GM12872 (cell line): ENCODE measurements around the gene IFNLR1.

ENCODE experiments used
- TF ChIP-seq, protein P1 (sequence below): IDR thresholded peaks from 3 replicates; pipeline ENCODE4 v1.5.1; 2011; ENCODE audit warnings: low read depth, mild to moderate bottlenecking, low read length, moderate library complexity; ENCODE audit not compliant: insufficient read depth

IFNLR1 gene

DNA sequence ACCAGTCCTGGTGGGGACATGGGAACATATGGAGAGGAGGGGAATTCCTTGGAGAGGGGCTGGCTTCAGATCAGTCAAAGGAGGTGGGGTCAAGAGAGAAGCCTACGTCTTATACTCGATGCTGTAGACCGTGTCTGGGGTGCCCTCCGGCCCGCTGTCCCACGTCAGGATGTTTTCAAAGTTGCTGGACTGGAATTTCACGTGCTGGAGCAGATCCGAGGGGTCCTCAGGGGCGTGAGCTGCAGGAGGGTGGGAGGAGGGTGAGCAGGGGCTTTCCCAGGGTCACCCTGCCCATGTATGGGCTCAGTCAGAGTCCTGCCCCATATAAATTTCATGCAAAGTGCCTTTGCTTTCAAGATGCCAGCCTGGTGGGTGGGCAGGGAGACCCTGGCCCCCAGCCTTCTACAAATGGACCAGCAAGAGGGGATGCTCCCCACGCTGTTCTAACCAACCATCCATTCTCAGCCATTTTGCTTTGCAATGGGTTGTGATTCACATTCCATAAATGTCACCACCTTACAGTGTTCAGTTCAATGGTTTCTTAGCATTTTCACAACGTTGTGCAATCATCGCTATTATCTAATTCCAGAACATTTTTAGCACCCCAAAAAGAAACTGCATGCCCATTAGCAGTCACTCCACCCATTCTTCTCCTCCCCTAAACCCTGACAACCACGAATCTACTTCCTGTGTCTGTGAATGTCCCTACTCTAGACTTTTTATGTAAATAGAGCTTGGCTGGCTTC is 48.4 kb downstream of the IFNLR1 start:
- TF ChIP-seq, protein P1, sequence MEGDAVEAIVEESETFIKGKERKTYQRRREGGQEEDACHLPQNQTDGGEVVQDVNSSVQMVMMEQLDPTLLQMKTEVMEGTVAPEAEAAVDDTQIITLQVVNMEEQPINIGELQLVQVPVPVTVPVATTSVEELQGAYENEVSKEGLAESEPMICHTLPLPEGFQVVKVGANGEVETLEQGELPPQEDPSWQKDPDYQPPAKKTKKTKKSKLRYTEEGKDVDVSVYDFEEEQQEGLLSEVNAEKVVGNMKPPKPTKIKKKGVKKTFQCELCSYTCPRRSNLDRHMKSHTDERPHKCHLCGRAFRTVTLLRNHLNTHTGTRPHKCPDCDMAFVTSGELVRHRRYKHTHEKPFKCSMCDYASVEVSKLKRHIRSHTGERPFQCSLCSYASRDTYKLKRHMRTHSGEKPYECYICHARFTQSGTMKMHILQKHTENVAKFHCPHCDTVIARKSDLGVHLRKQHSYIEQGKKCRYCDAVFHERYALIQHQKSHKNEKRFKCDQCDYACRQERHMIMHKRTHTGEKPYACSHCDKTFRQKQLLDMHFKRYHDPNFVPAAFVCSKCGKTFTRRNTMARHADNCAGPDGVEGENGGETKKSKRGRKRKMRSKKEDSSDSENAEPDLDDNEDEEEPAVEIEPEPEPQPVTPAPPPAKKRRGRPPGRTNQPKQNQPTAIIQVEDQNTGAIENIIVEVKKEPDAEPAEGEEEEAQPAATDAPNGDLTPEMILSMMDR: no peak

DNA sequence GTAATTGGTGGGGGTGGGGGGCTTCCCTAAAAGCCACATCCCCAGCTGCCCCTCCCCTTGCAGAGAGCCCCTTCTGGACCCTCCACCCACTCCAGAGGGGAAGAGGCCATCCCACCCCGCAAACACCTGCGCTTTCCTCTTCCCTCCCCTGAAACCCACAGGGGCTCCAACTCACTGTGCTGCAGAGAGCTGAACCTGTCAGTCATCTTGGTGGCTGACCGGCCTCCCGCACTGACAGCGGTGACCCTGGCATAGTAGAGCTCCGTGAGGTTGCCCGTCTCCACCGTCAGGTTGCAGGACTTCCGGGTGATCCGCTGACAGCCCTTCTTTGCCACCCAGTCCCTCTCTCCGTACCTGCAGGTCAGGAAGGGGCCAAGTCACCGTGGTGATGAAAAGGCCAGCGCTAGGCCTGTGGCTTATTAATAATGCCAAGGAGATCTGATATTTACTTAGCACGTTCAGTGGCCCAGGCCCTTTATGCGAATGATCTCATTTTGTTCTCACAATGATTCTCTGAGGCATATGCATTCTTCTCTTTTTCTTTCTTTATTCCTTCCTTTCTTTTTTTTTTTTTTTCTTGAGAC is 50.0 kb downstream of the IFNLR1 start:
- TF ChIP-seq, protein P1: no peak

DNA sequence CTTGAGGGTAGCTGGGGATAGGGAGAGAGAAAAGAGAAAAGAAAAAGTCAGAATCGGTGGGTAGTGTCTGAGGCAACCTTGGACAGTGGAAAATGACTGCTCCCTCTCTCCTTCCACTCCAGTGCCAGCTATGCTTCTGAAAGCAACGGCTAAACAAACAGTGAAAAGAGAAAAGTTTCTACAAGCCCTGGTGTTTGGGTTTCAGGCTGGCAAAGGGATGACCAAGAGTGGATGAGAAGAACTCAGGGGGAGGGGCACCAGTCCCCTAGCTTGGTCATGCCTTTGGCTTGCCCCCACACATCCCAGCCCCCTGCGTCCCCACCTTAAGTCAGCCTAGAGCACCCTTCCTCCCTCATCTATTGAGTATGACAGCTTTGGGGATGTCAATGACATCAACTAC is 52.7 kb downstream of the IFNLR1 start:
- TF ChIP-seq, protein P1: no peak

DNA sequence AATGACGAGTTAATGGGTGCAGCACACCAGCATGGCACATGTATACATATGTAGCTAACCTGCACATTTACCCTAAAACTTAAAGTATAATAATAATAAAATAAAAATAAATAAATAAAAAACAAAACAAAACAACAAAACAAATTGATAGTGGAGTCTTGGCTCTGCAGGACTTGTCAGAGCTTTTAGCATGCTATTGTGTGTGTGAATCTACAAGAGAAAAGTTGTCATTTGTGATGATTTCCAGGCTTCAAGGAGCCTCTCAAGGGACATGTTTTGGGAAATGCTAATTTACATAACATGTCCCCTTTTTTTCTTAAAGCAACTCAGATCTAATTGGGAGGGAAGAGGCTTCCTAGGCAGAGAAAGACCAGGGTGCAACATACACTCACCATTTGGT is 53.3 kb downstream of the IFNLR1 start:
- TF ChIP-seq, protein P1: no peak

DNA sequence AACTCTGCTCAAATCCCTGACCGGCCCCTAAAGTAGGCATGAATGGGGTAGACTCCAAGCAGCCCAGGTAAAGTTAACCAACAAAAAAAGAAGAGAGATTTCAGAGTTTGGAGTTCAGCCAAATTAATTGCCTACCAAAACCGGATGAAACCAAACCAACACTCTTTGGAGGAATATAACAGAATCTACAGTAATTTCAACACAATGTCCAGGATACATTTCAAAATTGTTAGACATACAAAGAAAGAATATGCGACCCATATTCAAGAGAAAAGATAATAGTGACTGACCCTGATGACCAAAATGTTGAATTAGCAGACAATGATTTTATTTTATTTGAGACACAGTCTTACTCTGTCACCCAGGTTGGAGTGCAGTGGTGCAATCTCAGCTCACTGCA is 56.7 kb downstream of the IFNLR1 start:
- TF ChIP-seq, protein P1: no peak

DNA sequence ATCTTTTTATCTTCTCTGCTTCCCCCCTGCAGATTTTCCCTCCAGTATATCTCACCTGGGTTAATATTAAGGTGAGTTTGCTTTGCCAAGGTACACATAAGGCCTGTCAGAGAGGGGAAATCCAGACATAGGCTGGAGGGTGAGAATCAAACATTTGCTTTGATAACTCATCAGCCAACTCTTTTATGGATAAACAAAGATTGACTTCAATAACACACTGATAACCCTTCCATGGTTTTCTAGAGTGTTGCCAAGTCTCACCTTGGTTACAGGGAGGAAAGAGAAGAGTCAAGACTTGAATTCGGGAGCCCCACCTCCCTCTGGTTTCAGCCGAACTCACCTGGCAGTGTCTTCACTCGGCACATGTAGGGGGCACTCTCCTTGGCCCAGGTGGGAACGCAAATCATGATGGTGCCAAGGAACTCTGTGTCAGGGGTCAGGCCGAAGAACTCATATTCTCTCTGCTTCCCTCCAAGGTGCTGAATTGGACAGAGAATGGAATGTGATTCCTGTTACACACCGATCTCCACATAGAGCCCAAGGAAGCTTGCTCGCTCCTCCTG is 59.2 kb downstream of the IFNLR1 start:
- TF ChIP-seq, protein P1: no peak

DNA sequence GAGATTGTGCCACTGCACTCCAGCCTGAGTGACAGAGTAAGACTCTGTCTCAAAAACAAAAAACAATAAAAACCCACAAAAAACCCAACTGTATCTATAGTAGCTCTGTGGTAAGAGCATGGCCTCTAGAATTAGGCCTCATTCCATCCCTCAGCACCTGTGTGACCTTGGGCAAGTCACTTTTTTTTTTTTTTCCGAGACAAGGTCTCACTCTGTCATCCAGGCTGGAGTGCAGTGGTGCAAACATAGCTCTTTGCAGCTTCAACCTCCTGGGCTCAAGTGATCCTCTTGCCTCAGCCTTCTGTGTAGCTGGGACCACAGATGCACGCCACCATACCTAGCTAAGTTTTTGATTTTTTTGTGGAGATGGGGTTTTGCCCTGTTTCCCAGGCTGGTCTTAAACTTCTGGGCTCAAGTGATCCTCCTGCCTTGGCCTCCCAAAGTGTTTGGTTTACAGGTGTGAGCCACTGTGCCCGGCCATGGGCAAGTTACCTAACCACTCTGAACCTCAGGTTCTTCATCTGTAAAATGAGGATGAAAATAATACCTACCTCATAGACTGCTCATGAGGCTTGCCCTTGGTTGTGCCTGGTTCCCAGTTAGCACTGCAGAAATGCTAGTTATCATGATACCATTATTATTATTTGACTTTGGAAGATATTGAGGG is 59.8 kb downstream of the IFNLR1 start:
- TF ChIP-seq, protein P1: no peak
